Activated CD8-positive, alpha-beta memory T cell treated with anti-CD3 and anti-CD28 coated beads for 36 hours (primary cell): ENCODE measurements around the gene ZSWIM4. TPM values are rescaled to one million over a fixed set of nuclear protein-coding genes. Genes with fewer than 3 reads are reported as not detected.

ENCODE experiments used
- CTCF ChIA-PET: fragments of 350-600 bp; sonication (Branson Sonifier 250); formaldehyde crosslinking; loops from one replicate; lab custom pipeline; 2021; ENCODE audit warnings: antibody characterized with exemption; lab: Charles Lee
- POLR2A ChIA-PET: fragments of 350-600 bp; sonication (Branson Sonifier 250); formaldehyde crosslinking; loops from one replicate; lab custom pipeline; 2021; ENCODE audit warnings: antibody characterized with exemption; lab: Charles Lee
- total RNA-seq, 2 experiments: library from RNA; stranded (reverse); gene quantifications; one replicate each; pipeline ENCODE4 v1.2.3, GENCODE V29; 2021

The ZSWIM4 gene
- total RNA-seq, 2 experiments from 2014 or later = 4.9 to 5.8 TPM

GRCh38 chr19:13823901-13824300 lies 28.7 kb downstream of the ZSWIM4 start:
- ChIA-PET CTCF (interaction anchor here (1.3 to 1.5 kb wide), 2 partner anchors 25 to 26 kb away, joined by 3 read pairs; no protein-coding TSS in a partner anchor), POLR2A (interaction anchor here (0.6 kb wide), 1 partner anchor 13 kb away, joined by 4 read pairs; no protein-coding TSS in a partner anchor)

- CTCF ChIA-PET = interaction anchor here (1.3 kb wide), 1 partner anchor 25 kb away, joined by 3 read pairs; no protein-coding TSS in a partner anchor
- POLR2A ChIA-PET = no interaction called here
Observed at GRCh38 chr19:13824703-13825102, 29.5 kb downstream of the ZSWIM4 start.

- POLR2A ChIA-PET = no interaction called here
Observed at GRCh38 chr19:13825489-13826441, 30.5 kb downstream of the ZSWIM4 start.

GRCh38 chr19:13826652-13827235 lies 31.5 kb downstream of the ZSWIM4 start:
- CTCF ChIA-PET = interaction anchor here (0.8 kb wide), 1 partner anchor 35 kb away, joined by 3 read pairs; no protein-coding TSS in a partner anchor

More at GRCh38 chr19:13825489-13826441, 30.5 kb downstream of the ZSWIM4 start:
- CTCF ChIA-PET = no interaction called here

GRCh38 chr19:13827656-13828055 lies 32.4 kb downstream of the ZSWIM4 start:
- ChIA-PET CTCF (interaction anchor here (0.8 to 0.9 kb wide), 1 partner anchor 35 kb away, joined by 3 to 4 read pairs; no protein-coding TSS in a partner anchor), POLR2A (no interaction called here)

More at GRCh38 chr19:13826652-13827235, 31.5 kb downstream of the ZSWIM4 start:
- POLR2A ChIA-PET = no interaction called here

- CTCF ChIA-PET = interaction anchor here (1.1 kb wide), 1 partner anchor 55 kb away, joined by 3 read pairs; no protein-coding TSS in a partner anchor
- POLR2A ChIA-PET = interaction anchor here (0.6 kb wide), 1 partner anchor 18 kb away, joined by 3 read pairs; no protein-coding TSS in a partner anchor
Observed at GRCh38 chr19:13830114-13830740, 35.0 kb downstream of the ZSWIM4 start.

GRCh38 chr19:13830741-13831536 lies 35.7 kb downstream of the ZSWIM4 start:
- POLR2A ChIA-PET = interaction anchor here (0.6 kb wide), 1 partner anchor 41 kb away, joined by 3 read pairs; no protein-coding TSS in a partner anchor
- CTCF ChIA-PET = no interaction called here

- ChIA-PET POLR2A (interaction anchor here (0.5 kb wide), 1 partner anchor 30 kb away, joined by 3 read pairs; no protein-coding TSS in a partner anchor), CTCF (no interaction called here)
Observed at GRCh38 chr19:13831537-13832467, 36.6 kb downstream of the ZSWIM4 start.

GRCh38 chr19:13833330-13834243 lies 38.3 kb downstream of the ZSWIM4 start:
- ChIA-PET POLR2A (interaction anchor here (0.5 to 0.9 kb wide), 3 partner anchors 30 to 1909 kb away, joined by 3 to 6 read pairs (median 4); no protein-coding TSS in a partner anchor), CTCF (interaction anchor here (0.5 kb wide), 1 partner anchor 810 kb away, joined by 3 read pairs; no protein-coding TSS in a partner anchor)

- ChIA-PET CTCF (interaction anchor here (0.5 to 4.1 kb wide), 3 partner anchors 13 to 809 kb away, joined by 3 to 22 read pairs (median 4); no protein-coding TSS in a partner anchor), POLR2A (interaction anchor here (0.6 kb wide), 1 partner anchor 524 kb away, joined by 6 read pairs; no protein-coding TSS in a partner anchor)
Observed at GRCh38 chr19:13834244-13835069, 39.2 kb downstream of the ZSWIM4 start.

GRCh38 chr19:13835791-13836723 lies 40.8 kb downstream of the ZSWIM4 start:
- ChIA-PET CTCF (interaction anchor here (0.8 to 6.9 kb wide), 7 partner anchors 11 to 53 kb away, joined by 3 to 43 read pairs (median 6); partner anchors contain the start of gene ZSWIM4), POLR2A (interaction anchor here (0.6 to 6.8 kb wide), 5 partner anchors 13 to 151 kb away, joined by 3 to 74 read pairs (median 5); partner anchors contain the start of genes C19orf53 and ZSWIM4)

GRCh38 chr19:13838435-13839129 lies 43.3 kb downstream of the ZSWIM4 start:
- ChIA-PET POLR2A (interaction anchor here (0.6 to 6.8 kb wide), 4 partner anchors 10 to 59 kb away, joined by 3 to 74 read pairs (median 32); partner anchors contain the start of gene ZSWIM4), CTCF (interaction anchor here (4.1 to 6.9 kb wide), 2 partner anchors 9 to 24 kb away, joined by 22 to 43 read pairs; no protein-coding TSS in a partner anchor)
